Ishikawa (cell line): ENCODE data around the gene ZNF839.

Experiments used
- CEBPB ChIP-seq: IDR thresholded peaks from 2 replicates; pipeline ENCODE4 v1.6.1; 2012
- CREB1 ChIP-seq: IDR thresholded peaks from 2 replicates; pipeline ENCODE4 v1.6.1; 2012; ENCODE audit warnings: low read depth
- EGR1 ChIP-seq: IDR thresholded peaks from 2 replicates; pipeline ENCODE4 v1.6.1; 2012
- EP300 ChIP-seq: IDR thresholded peaks from 2 replicates; pipeline ENCODE4 v1.6.1; 2012; ENCODE audit warnings: borderline replicate concordance
- FOXM1 ChIP-seq: IDR thresholded peaks from 2 replicates; pipeline ENCODE4 v1.6.1; 2012; ENCODE audit warnings: low read depth, borderline replicate concordance
- MAX ChIP-seq: IDR thresholded peaks from 2 replicates; pipeline ENCODE4 v1.6.1; 2012
- NFIC ChIP-seq: IDR thresholded peaks from 2 replicates; pipeline ENCODE4 v1.6.1; 2012
- RAD21 ChIP-seq: IDR thresholded peaks from 2 replicates; pipeline ENCODE4 v1.6.1; 2012; ENCODE audit warnings: low read depth
- REST ChIP-seq: IDR thresholded peaks from 2 replicates; pipeline ENCODE4 v1.6.1; 2012; ENCODE audit warnings: low read depth, mild to moderate bottlenecking
- TAF1 ChIP-seq: IDR thresholded peaks from 2 replicates; pipeline ENCODE4 v1.6.1; 2012; ENCODE audit warnings: low read depth, mild to moderate bottlenecking
- TCF12 ChIP-seq: IDR thresholded peaks from 2 replicates; pipeline ENCODE4 v1.6.1; 2012; ENCODE audit warnings: low read depth
- TEAD4 ChIP-seq: IDR thresholded peaks from 2 replicates; pipeline ENCODE4 v1.6.1; 2012
- USF1 ChIP-seq: IDR thresholded peaks from 2 replicates; pipeline ENCODE4 v1.6.1; 2012
- YY1 ChIP-seq: IDR thresholded peaks from 2 replicates; pipeline ENCODE4 v1.6.1; 2012; ENCODE audit warnings: low read depth
- ZBTB7A ChIP-seq: IDR thresholded peaks from 2 replicates; pipeline ENCODE4 v1.6.1; 2012; ENCODE audit warnings: low read depth

ZNF839 gene

GRCh38 chr14:102297436-102298170, 21.9 kb upstream of the ZNF839 start:
- TF ChIP-seq EP300 = no peak
- no peak for TF ChIP-seq ZBTB7A
- no peak for TF ChIP-seq EGR1
- no peak for TF ChIP-seq NFIC
- TF ChIP-seq TCF12 = no peak
- no peak for TF ChIP-seq REST
- no peak for TF ChIP-seq CEBPB
- TF ChIP-seq YY1 = no peak
- TF ChIP-seq FOXM1 = no peak
- TF ChIP-seq CREB1 = no peak

- TF ChIP-seq USF1 = no peak
- no peak for TF ChIP-seq CREB1
- TF ChIP-seq REST = no peak
- no peak for TF ChIP-seq FOXM1
- no peak for TF ChIP-seq TCF12
- no peak for TF ChIP-seq RAD21
- no peak for TF ChIP-seq CEBPB
- no peak for TF ChIP-seq NFIC
- no peak for TF ChIP-seq YY1
- no peak for TF ChIP-seq EP300
- no peak for TF ChIP-seq TEAD4
Measured at GRCh38 chr14:102303664-102304063, 15.9 kb upstream of the ZNF839 start.

GRCh38 chr14:102304611-102305506, 14.7 kb upstream of the ZNF839 start, which contains the start of gene MOK:
MOK (minus strand) TSS chr14:102305164; CDS start chr14:102304968, 196 bp downstream.
- TF ChIP-seq REST (no peak), USF1 (no peak), FOXM1 (no peak), CEBPB (no peak), YY1 (peak; percentile 93), NFIC (no peak), CREB1 (no peak), MAX (peak; percentile 43), TAF1 (no peak; the same call in 1 of the 2 replicates), EGR1 (peak; percentile 67; the same call in 1 of the 2 replicates), ZBTB7A (0 out of 2 replicates have a peak, but pooled peaks have one; percentile 73), TCF12 (no peak)
